Measurements from ENCODE around the gene EIF3L. TPM values are rescaled to one million over a fixed set of nuclear protein-coding genes. Genes with fewer than 3 reads are reported as not detected.

EIF3L gene
- total RNA-seq, 1 donor from 2014 or later = 469 TPM

- intact Hi-C loops (cut with micrococcal nuclease) = loop anchor here (5.0 kb wide), 2 partner anchors 34 to 56 kb away; partner anchors contain the start of gene ANKRD54
Measured at GRCh38 chr22:37898441-37899181, 49.4 kb downstream of the EIF3L start.

GRCh38 chr22:37904572-37905533, 55.6 kb downstream of the EIF3L start:
- intact Hi-C loops (cut with micrococcal nuclease) = loop anchor here (5.0 kb wide), 1 partner anchor 47 kb away; the partner anchor contains the start of genes C22orf23 and POLR2F

GRCh38 chr22:37905534-37906363, 56.5 kb downstream of the EIF3L start, which contains the start of gene MICALL1:
MICALL1 (plus strand) TSS chr22:37906297; CDS start chr22:37906423, 126 bp downstream.
- intact Hi-C loops (cut with micrococcal nuclease) = loop anchor here (5.0 kb wide), 1 partner anchor 47 kb away; the partner anchor contains the start of genes C22orf23 and POLR2F

- intact Hi-C loops (cut with micrococcal nuclease) = loop anchor here (5.0 kb wide), 1 partner anchor 46 kb away; the partner anchor contains the start of genes C22orf23 and POLR2F
Measured at GRCh38 chr22:37906364-37907008, 57.3 kb downstream of the EIF3L start.

- intact Hi-C loops (cut with micrococcal nuclease) = loop anchor here (5.0 kb wide), 1 partner anchor 45 kb away; the partner anchor contains the start of genes C22orf23 and POLR2F
Measured at GRCh38 chr22:37907036-37907954, 58.1 kb downstream of the EIF3L start.

GRCh38 chr22:37909766-37910165, 60.5 kb downstream of the EIF3L start:
- intact Hi-C loops (cut with micrococcal nuclease) = loop anchor here (5.0 kb wide), 1 partner anchor 43 kb away; the partner anchor contains the start of genes C22orf23 and POLR2F

- intact Hi-C loops (cut with micrococcal nuclease) = no loop called here
Measured at GRCh38 chr22:37910890-37911672, 61.9 kb downstream of the EIF3L start.

GRCh38 chr22:37911697-37912096, 62.5 kb downstream of the EIF3L start:
- intact Hi-C loops (cut with micrococcal nuclease) = no loop called here

- intact Hi-C loops (cut with micrococcal nuclease) = no loop called here
Measured at GRCh38 chr22:37912171-37912570, 63.0 kb downstream of the EIF3L start.

GRCh38 chr22:37913233-37913721, 64.1 kb downstream of the EIF3L start:
- intact Hi-C loops (cut with micrococcal nuclease) = no loop called here

GRCh38 chr22:37916311-37916710, 67.1 kb downstream of the EIF3L start:
- intact Hi-C loops (cut with micrococcal nuclease) = no loop called here

GRCh38 chr22:37917874-37918548, 68.8 kb downstream of the EIF3L start:
- intact Hi-C loops (cut with micrococcal nuclease) = no loop called here

GRCh38 chr22:37918580-37919270, 69.5 kb downstream of the EIF3L start:
- intact Hi-C loops (cut with micrococcal nuclease) = no loop called here

GRCh38 chr22:37920126-37920525, 70.9 kb downstream of the EIF3L start:
- intact Hi-C loops (cut with micrococcal nuclease) = no loop called here

- intact Hi-C loops (cut with micrococcal nuclease) = no loop called here
Measured at GRCh38 chr22:37922191-37922590, 73.0 kb downstream of the EIF3L start.

GRCh38 chr22:37923927-37924326, 74.7 kb downstream of the EIF3L start:
- intact Hi-C loops (cut with micrococcal nuclease) = no loop called here
